GM19438 (cell line): ENCODE results near the gene SLC6A6.

Source experiments
- ATAC-seq: cut with Tn5 transposase; IDR thresholded peaks from one replicate; pipeline ENCODE4 v1.9.1; 2021; ENCODE audit warnings: low read depth; ENCODE audit not compliant: unreplicated experiment

Gene SLC6A6

GRCh38 chr3:14448756-14449727 lies 46.6 kb downstream of the SLC6A6 start:
- no peak for ATAC-seq

GRCh38 chr3:14450506-14450905 lies 48.1 kb downstream of the SLC6A6 start:
- no peak for ATAC-seq

GRCh38 chr3:14450922-14451606 lies 48.7 kb downstream of the SLC6A6 start:
- ATAC-seq = no peak

- ATAC-seq = no peak
These were observed 49.7 kb downstream of the SLC6A6 start for GRCh38 chr3:14451844-14452739.

GRCh38 chr3:14452740-14453710 lies 50.6 kb downstream of the SLC6A6 start:
- ATAC-seq = no peak

GRCh38 chr3:14453876-14454638 lies 51.7 kb downstream of the SLC6A6 start:
- no peak for ATAC-seq

GRCh38 chr3:14454639-14455310 lies 52.4 kb downstream of the SLC6A6 start:
- ATAC-seq = no peak

GRCh38 chr3:14455571-14456317 lies 53.3 kb downstream of the SLC6A6 start:
- ATAC-seq = no peak

- ATAC-seq = no peak
These were observed 54.4 kb downstream of the SLC6A6 start for GRCh38 chr3:14456794-14457193.

- ATAC-seq = no peak
These were observed 55.1 kb downstream of the SLC6A6 start for GRCh38 chr3:14457481-14457880.

GRCh38 chr3:14457999-14458398 lies 55.6 kb downstream of the SLC6A6 start:
- ATAC-seq = no peak

- no peak for ATAC-seq
These were observed 56.2 kb downstream of the SLC6A6 start for GRCh38 chr3:14458434-14459275.

GRCh38 chr3:14459384-14459783 lies 57.0 kb downstream of the SLC6A6 start:
- no peak for ATAC-seq

GRCh38 chr3:14459787-14460186 lies 57.4 kb downstream of the SLC6A6 start:
- ATAC-seq = no peak

GRCh38 chr3:14460342-14461005 lies 58.1 kb downstream of the SLC6A6 start:
- ATAC-seq = no peak
